Loucy (cell line): Measurements from ENCODE around the gene MED13.

Experiments
- CTCF ChIP-seq: fragments of 200-600 bp; sonication (generic); conservative IDR thresholded peaks from 2 replicates; pipeline ENCODE4 v1.5.1; 2014; ENCODE audit warnings: mild to moderate bottlenecking, antibody characterized with exemption, low read length
- EZH2phosphoT487 ChIP-seq: fragments of 200-600 bp; IDR thresholded peaks from 2 replicates; pipeline ENCODE4 v1.6.1; 2018; ENCODE audit warnings: antibody characterized with exemption, mild to moderate bottlenecking, moderate library complexity, borderline replicate concordance

- no peak for TF ChIP-seq CTCF
- TF ChIP-seq EZH2phosphoT487 = no peak
These were observed 25.1 kb upstream of the MED13 start for GRCh38 chr17:62090021-62090824.
